ENCODE measurements around the gene SPOCK1. TPM values are rescaled to one million over a fixed set of nuclear protein-coding genes. Genes with fewer than 3 reads are reported as not detected.

The SPOCK1 gene
- total RNA-seq, 1 experiment from 2014 or later: 10.9 TPM

DNA sequence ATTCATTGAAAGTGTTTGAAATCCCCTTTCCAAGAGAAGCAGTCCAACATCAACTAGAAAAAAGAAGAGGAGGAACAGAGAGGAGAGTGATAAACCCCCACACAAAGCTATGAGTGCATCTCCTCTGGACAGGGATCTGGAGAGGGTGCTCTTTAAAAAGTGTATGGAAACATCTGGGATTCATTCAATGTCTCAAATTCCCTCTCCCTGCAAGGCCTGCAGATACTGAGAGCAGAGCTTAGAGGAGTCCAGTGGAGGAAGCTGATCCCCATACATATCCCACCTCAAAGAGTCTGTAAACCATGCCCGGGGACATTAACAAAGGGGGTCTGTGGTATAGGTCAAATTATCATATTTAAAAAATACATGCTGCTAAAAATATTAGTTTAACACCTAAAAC is 2.2 kb downstream of the SPOCK1 start:
- no peak overlapping the region for H2BK5ac ChIP-seq (ENCODE audit: insufficient read length, low read length)
- no peak overlapping the region for H3K14ac ChIP-seq (ENCODE audit: insufficient read depth, low read length)
- Mint-ChIP-seq H3K4me1 (peaks cover 0 to 4% of the 10 kb centered on the region in 2 experiments; a peak in 2 of 4 replicates), H3K9me3 (no peaks in the 10 kb centered on the region; a peak in 1 of 5 replicates), H3K27me3 (ENCODE audit: low read depth) (peaks cover 41% of the 10 kb centered on the region), H3K4me3 (no peak overlapping the region), H3K36me3 (ENCODE audit: insufficient read depth in 1 of 3, low read depth in 3 of 3) (no peaks in the 10 kb centered on the region; a peak in 1 of 7 replicates), H3K27ac (no peak overlapping the region)
- no peak overlapping the region for H2BK20ac ChIP-seq (ENCODE audit: low read depth, low read length, poor library complexity, severe bottlenecking)
- H3K9ac ChIP-seq (ENCODE audit: extremely low read depth, insufficient read length, low read length): no peak overlapping the region
- no peaks in the 10 kb centered on the region for H4K20me1 ChIP-seq (ENCODE audit: control insufficient read depth, insufficient read depth, insufficient read length)
- H2BK15ac ChIP-seq (ENCODE audit: low read depth, low read length): no peak overlapping the region
- H2BK120ac ChIP-seq (ENCODE audit: low read depth, low read length, poor library complexity, severe bottlenecking): no peak overlapping the region
- no peak overlapping the region for H3T11ph ChIP-seq (ENCODE audit: low read length)
- peaks cover 2% of the 10 kb centered on the region; the same call in 1 of the 2 replicates for H3K4me1 ChIP-seq (ENCODE audit: insufficient read depth, low read length)
- no peaks in the 10 kb centered on the region for H3K9me3 ChIP-seq (ENCODE audit: control insufficient read depth, low read depth, low read length)
- H2AFZ ChIP-seq (ENCODE audit: low read length): no peak overlapping the region
- H4K8ac ChIP-seq (replicated peaks; ENCODE audit: insufficient read length, low read depth, low read length): no peak overlapping the region
- peaks cover 7% of the 10 kb centered on the region for H3K23me2 ChIP-seq (ENCODE audit: insufficient read length, low read depth, low read length, poor library complexity, severe bottlenecking)
- H3K4ac ChIP-seq (ENCODE audit: low read depth, low read length): no peak overlapping the region
- no peak for DNase-seq
- H3K27ac ChIP-seq (ENCODE audit: insufficient read length, low read depth, low read length): no peak overlapping the region
- no peaks in the 10 kb centered on the region for H3K79me2 ChIP-seq (ENCODE audit: insufficient read depth, low read length)
- H3K79me1 ChIP-seq (ENCODE audit: insufficient read depth, low read depth, low read length, poor library complexity, severe bottlenecking): no peaks in the 10 kb centered on the region
- no peak overlapping the region for H2AK5ac ChIP-seq (ENCODE audit: insufficient read length, low read length)
- peaks cover 8% of the 10 kb centered on the region; the same call in 1 of the 2 replicates for H3K27me3 ChIP-seq (ENCODE audit: insufficient read depth, low read length)
- H3K4me2 ChIP-seq (ENCODE audit: insufficient read depth, insufficient read length, low read length): no peak overlapping the region
- H3K23ac ChIP-seq (ENCODE audit: insufficient read length, low read depth, low read length): no peak overlapping the region
- WGBS (ENCODE audit: extremely low coverage, insufficient read length, low lambda C conversion rate): no CpG with 5 or more reads among the region's 1 CpG
- TF ChIP-seq, protein P1, sequence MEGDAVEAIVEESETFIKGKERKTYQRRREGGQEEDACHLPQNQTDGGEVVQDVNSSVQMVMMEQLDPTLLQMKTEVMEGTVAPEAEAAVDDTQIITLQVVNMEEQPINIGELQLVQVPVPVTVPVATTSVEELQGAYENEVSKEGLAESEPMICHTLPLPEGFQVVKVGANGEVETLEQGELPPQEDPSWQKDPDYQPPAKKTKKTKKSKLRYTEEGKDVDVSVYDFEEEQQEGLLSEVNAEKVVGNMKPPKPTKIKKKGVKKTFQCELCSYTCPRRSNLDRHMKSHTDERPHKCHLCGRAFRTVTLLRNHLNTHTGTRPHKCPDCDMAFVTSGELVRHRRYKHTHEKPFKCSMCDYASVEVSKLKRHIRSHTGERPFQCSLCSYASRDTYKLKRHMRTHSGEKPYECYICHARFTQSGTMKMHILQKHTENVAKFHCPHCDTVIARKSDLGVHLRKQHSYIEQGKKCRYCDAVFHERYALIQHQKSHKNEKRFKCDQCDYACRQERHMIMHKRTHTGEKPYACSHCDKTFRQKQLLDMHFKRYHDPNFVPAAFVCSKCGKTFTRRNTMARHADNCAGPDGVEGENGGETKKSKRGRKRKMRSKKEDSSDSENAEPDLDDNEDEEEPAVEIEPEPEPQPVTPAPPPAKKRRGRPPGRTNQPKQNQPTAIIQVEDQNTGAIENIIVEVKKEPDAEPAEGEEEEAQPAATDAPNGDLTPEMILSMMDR (conservative IDR thresholded peaks at IDR 0.05): no peak
- H4K91ac ChIP-seq (ENCODE audit: insufficient read length, low read depth, low read length): no peak overlapping the region
- no peak overlapping the region for H4K5ac ChIP-seq (ENCODE audit: insufficient read length, low read depth, low read length)
- no peak overlapping the region for H2BK12ac ChIP-seq (ENCODE audit: insufficient read length, low read depth, low read length)
- no peak overlapping the region for H3K18ac ChIP-seq (ENCODE audit: insufficient read length, low read depth, low read length)
- no peak overlapping the region for H3K56ac ChIP-seq (ENCODE audit: insufficient read length, low read depth, low read length)

All from H9 (cell line).